ENCODE data around the gene TMEM80.

- TF ChIP-seq CTCF (IDR thresholded peaks at IDR 0.05 in 8 of 11, conservative IDR thresholded peaks at IDR 0.05 in 3 of 11), result no peak
- no peak for TF ChIP-seq POLR2A (IDR thresholded peaks at IDR 0.05)
These were observed 4.6 kb upstream of the TMEM80 start for GRCh38 chr11:690738-691633.
